ENCODE results near the gene SCML2.

DNA sequence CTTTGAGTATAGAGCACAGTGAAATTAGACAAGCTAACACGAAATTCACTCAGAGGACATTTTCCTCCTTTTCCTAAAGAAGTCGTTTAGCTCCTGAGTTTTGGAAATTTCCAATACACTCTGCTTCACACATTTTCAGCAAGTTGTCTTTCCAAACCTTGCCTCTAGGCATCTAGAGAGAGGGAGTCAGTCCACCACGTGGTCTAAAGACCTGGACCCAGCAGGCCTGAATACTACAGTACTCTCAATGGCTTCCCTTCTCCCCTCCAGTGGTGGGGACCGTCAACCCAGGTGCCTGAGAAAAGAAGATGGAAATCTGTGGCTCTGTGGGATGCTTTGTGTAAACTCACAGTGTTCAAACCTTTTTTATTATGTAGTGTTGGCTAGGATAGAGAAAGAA, 13.9 kb upstream of the SCML2 start:
- TF ChIP-seq, protein P1, sequence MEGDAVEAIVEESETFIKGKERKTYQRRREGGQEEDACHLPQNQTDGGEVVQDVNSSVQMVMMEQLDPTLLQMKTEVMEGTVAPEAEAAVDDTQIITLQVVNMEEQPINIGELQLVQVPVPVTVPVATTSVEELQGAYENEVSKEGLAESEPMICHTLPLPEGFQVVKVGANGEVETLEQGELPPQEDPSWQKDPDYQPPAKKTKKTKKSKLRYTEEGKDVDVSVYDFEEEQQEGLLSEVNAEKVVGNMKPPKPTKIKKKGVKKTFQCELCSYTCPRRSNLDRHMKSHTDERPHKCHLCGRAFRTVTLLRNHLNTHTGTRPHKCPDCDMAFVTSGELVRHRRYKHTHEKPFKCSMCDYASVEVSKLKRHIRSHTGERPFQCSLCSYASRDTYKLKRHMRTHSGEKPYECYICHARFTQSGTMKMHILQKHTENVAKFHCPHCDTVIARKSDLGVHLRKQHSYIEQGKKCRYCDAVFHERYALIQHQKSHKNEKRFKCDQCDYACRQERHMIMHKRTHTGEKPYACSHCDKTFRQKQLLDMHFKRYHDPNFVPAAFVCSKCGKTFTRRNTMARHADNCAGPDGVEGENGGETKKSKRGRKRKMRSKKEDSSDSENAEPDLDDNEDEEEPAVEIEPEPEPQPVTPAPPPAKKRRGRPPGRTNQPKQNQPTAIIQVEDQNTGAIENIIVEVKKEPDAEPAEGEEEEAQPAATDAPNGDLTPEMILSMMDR (IDR thresholded peaks at IDR 0.05), result no peak
- no peak for TF ChIP-seq EZH2 (IDR thresholded peaks at IDR 0.05; ENCODE audit: borderline replicate concordance, insufficient read depth, low read depth, low read length, poor library complexity, severe bottlenecking)

Data from B cell (primary cell).